Aorta (tissue), 5 donors: Measurements from ENCODE around the gene CHD1. TPM values are rescaled to one million over a fixed set of nuclear protein-coding genes. Genes with fewer than 3 reads are reported as not detected.

Source experiments
- ATAC-seq: fragments of 200-7000 bp; cut with Tn5 transposase; one replicate; pipeline ENCODE4 v1.9.1; 2022; ENCODE audit warnings: moderate library complexity; ENCODE audit not compliant: low FRiP score
- DNase-seq, 2 donors: peaks; one replicate each; pipeline ENCODE4 v3.0.0-alpha.2; 2020
- H3K27ac ChIP-seq, 2 donors: one replicate each; pipeline ENCODE4 v1.5.1; 2013; ENCODE audit warnings: low read length in 2 of 2, mild to moderate bottlenecking in 2 of 2, moderate library complexity in 2 of 2, control low read depth in 1 of 2, inconsistent platforms in 1 of 2, low read depth in 1 of 2
- H3K27me3 ChIP-seq, 2 donors: one replicate each; pipeline ENCODE4 v1.6.1; 2013; ENCODE audit warnings: control low read depth in 1 of 2, low read length in 1 of 2, mild to moderate bottlenecking in 1 of 2, moderate library complexity in 1 of 2; ENCODE audit not compliant: insufficient read depth in 2 of 2, control insufficient read depth in 1 of 2
- H3K36me3 ChIP-seq, 2 donors: one replicate each; pipeline ENCODE4 v1.6.1; 2013; ENCODE audit warnings: control low read depth in 1 of 2, low read length in 1 of 2, mild to moderate bottlenecking in 1 of 2; ENCODE audit not compliant: insufficient read depth in 2 of 2, control insufficient read depth in 1 of 2
- H3K4me1 ChIP-seq, 2 donors: one replicate each; pipeline ENCODE4 v1.6.1; 2013; ENCODE audit warnings: low read length in 2 of 2, control low read depth in 1 of 2, mild to moderate bottlenecking in 1 of 2, moderate library complexity in 1 of 2; ENCODE audit not compliant: insufficient read depth in 2 of 2, control insufficient read depth in 1 of 2
- H3K4me3 ChIP-seq, 2 donors: one replicate each; pipeline ENCODE4 v1.5.1; 2013; ENCODE audit warnings: low read length in 2 of 2, control low read depth in 1 of 2, mild to moderate bottlenecking in 1 of 2
- H3K9me3 ChIP-seq: one replicate; pipeline ENCODE4 v1.6.1; 2013; ENCODE audit warnings: mild to moderate bottlenecking, low read length; ENCODE audit not compliant: control insufficient read depth
- WGBS, 2 donors: extraction: QIAGEN DNeasy Blood & Tissue Kit; methylation state at CpG; one replicate each; pipeline ENCODE4 v1.1.7; 2013; 5-methylcytosine and 5-hydroxymethylcytosine counted together
- intact Hi-C, 2 donors: fragments of 100-400 bp; cut with DNase I; formaldehyde crosslinking; loops; one replicate each; pipeline versions ENCODE4 v1.14.2 to v1.15.0; 2022
- long read RNA-seq, 2 donors: library from polyadenylated mRNA; unstranded; transcript quantifications; one replicate each; pipeline ENCODE4 v2.0.0, GENCODE V29; 2020 to 2021
- polyA plus RNA-seq, 2 donors: library from polyadenylated mRNA; stranded (reverse); fragments of 200-250 nt; gene quantifications; one replicate each; pipeline ENCODE4 v1.2.3, GENCODE V29; 2013
- total RNA-seq, 2 donors: library from RNA; stranded (reverse); fragmentation: NEBNext Ultra II Directional; extraction: Animal tissue kit (Norgen Biotek cat#: 25700); gene quantifications; one replicate each; pipeline ENCODE4 v1.2.1, GENCODE V29; 2021
- donor health status: healthy with polysubstance abuse.
- donor health status: Bipolar disorder and iron deficiency.
- donor health status: DM: no; HTN: no; CAD: no.
- donor health status: DM: no; HTN: no; CAD: no.
- donor health status: DM: yes; HTN: yes; CAD: no.

The CHD1 gene
- total RNA-seq (10 to 100 TPM; 44.1 to 51.8 TPM), polyA plus RNA-seq (10 to 100 TPM in 1 of 2 donors, 1 to 10 TPM in 1; 5.9 to 12.5 TPM)
- long read RNA-seq, donor 1, partial matches to known transcripts = 45 of 50 reads
- long read RNA-seq, donor 1, other reads (novel, unspliced or antisense) = 5 of 50 reads
- long read RNA-seq, donor 2, full-length matches to known transcripts = 3 of 16 reads
- long read RNA-seq, donor 2, partial matches to known transcripts = 10 of 16 reads
- long read RNA-seq, donor 2, other reads (novel, unspliced or antisense) = 3 of 16 reads

- intact Hi-C loops = loop anchor here in 1 of 2 donors (5.0 kb wide), 1 partner anchor 157 kb away; the partner anchor contains the start of gene RGMB
These were observed at the start of gene CHD1 for GRCh38 chr5:98928873-98929709. Gene CHD1, minus strand, starts transcription at chr5:98929007. Its CDS starts 2,621 bp downstream, at chr5:98926386.

DNA sequence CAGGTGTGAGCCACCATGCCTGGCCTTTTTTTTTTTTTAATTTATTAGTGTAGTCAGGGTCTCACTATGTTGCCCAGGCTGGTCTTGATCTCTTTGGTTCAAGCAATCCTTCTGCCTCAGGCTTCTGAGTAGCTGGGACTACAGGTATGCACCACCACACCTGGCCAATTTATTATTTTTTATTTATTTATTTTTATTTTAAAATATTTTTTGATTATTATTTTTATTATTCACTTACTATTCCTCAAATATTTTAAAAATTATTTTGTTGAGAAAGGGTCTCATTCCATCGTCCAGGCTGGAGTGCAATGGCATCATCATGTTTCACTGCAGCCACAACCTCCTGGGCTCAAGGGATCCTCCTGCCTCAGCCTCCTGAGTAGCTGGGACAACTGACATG lies 49.7 kb upstream of the CHD1 start:
- 97 to 100% methylated on average over 1 of the region's 1 CpG for WGBS, 2 donors
- DNase-seq (no peak), ATAC-seq (no peak)
- H3K36me3 ChIP-seq = no peaks in the 10 kb centered on the region
- H3K27me3 ChIP-seq = peaks cover 0 to 2% of the 10 kb centered on the region in 2 donors
- no peak overlapping the region for H3K27ac ChIP-seq
- no peaks in the 10 kb centered on the region for H3K4me1 ChIP-seq
- no peak overlapping the region for H3K4me3 ChIP-seq
- intact Hi-C loops = no loop called here
- no peaks in the 10 kb centered on the region for H3K9me3 ChIP-seq

More at GRCh38 chr5:98928873-98929709, at the start of gene CHD1:
- Histone ChIP-seq H3K27me3 (no peaks in the 10 kb centered on the region), H3K27ac (peak within 1 kb of the TSS; percentile 95 to 98), H3K4me3 (peak within 1 kb of the TSS; percentile 77 to 91), H3K4me1 (no peaks in the 10 kb centered on the region), H3K9me3 (no peaks in the 10 kb centered on the region), H3K36me3 (no peaks in the 10 kb centered on the region)
- 0 to 1% methylated on average over 92 to 101 of the region's 101 CpGs for WGBS, 2 donors
- ATAC-seq (peak; percentile 98), DNase-seq (peak; percentile 97 to 99)

DNA sequence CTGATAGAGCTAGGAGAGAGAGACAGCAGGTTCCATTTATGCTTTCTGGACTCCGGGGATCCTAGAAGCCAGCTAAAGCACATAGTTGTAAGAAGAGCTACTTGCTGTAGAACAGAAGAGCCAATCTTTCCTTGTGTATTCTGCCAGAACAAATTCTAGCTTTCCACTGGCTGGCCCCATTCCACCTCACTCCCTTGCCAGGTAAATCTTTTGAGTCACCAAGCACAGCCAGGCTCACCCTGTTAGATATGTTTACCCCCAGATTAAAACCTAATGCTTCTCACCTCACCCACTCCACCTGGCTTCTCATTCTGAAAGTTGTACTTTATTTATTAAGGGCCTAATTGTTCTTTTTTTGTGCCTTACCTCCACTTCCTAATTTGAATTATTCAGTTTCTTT lies 48.9 kb upstream of the CHD1 start:
- Histone ChIP-seq H3K36me3 (no peaks in the 10 kb centered on the region), H3K27ac (no peak overlapping the region), H3K4me1 (no peaks in the 10 kb centered on the region), H3K9me3 (no peaks in the 10 kb centered on the region), H3K27me3 (peaks cover 0 to 2% of the 10 kb centered on the region in 2 donors), H3K4me3 (no peak overlapping the region)
- DNase-seq = no peak
- WGBS, 2 donors = 35 to 57% methylated on average over 1 of the region's 1 CpG
- intact Hi-C loops = no loop called here
- no peak for ATAC-seq

DNA sequence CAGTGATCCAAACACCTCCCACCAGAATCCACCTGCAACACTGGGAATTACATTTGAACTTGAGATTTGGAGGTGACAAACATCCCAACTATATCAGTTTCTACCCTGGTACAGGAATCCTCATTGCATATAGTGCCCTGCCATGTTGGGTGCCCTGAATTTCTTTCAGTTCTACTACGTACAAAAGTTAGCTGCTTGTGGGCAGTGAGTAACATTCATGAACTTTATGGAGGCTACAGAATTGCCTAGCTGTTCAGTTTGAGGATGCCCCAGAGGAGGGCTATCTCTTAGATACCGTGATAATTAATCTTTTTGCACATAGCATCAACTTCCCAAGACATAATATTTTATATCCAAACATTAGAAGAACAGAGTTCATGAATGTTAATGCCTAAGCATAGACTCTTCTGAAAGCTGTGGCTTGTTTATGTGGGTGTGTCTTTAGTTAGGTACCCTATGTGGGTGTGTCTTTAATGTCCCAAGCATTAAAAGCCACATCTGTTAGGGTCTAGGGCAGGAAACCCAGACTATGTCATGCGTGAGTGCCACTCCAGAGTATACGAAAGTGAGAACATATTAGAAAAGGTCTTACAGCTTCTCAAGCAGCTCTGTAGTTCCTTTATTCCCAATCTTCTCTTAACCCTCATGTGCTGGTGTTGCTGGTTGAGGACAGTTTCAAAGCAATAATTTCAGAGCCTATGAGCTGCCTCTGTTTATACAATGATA lies 47.0 kb upstream of the CHD1 start:
- no peaks in the 10 kb centered on the region for H3K36me3 ChIP-seq
- WGBS, 2 donors = 75 to 78% methylated on average over 4 of the region's 4 CpGs
- H3K9me3 ChIP-seq = peaks cover 1% of the 10 kb centered on the region
- H3K4me3 ChIP-seq = no peak overlapping the region
- H3K27ac ChIP-seq = no peak overlapping the region
- DNase-seq = no peak
- peaks cover 0 to 2% of the 10 kb centered on the region in 2 donors for H3K27me3 ChIP-seq
- intact Hi-C loops = no loop called here
- no peak for ATAC-seq
- H3K4me1 ChIP-seq = no peaks in the 10 kb centered on the region

GRCh38 chr5:98975223-98975622 lies 46.4 kb upstream of the CHD1 start:
- no peak overlapping the region for H3K4me3 ChIP-seq
- intact Hi-C loops = no loop called here
- no peak for DNase-seq
- H3K36me3 ChIP-seq = no peaks in the 10 kb centered on the region
- H3K4me1 ChIP-seq = no peaks in the 10 kb centered on the region
- 86 to 90% methylated on average over 2 of the region's 2 CpGs for whole genome bisulfite sequencing, 2 donors
- peaks cover 1% of the 10 kb centered on the region for H3K9me3 ChIP-seq
- H3K27ac ChIP-seq = no peak overlapping the region
- ATAC-seq = no peak
- peaks cover 0 to 2% of the 10 kb centered on the region in 2 donors for H3K27me3 ChIP-seq

DNA sequence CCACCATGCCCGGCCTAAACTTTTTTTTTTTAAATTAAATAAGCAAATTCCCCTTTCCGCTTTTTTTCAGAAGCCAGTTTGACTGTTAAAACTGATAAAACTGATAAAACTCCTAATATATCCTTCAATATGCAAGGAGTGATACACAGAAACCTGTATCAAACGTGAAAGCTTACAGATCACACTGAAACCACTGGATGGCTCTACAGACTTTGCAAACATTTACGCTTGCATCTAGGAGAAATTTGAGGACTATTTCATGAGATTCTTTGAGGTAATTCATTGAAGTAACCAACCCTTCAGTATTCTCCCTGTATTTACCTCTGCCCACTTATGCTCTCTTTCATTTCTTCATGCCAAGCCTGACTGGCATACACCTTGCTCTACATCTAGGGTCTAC lies 40.6 kb upstream of the CHD1 start:
- Histone ChIP-seq H3K36me3 (no peaks in the 10 kb centered on the region), H3K27me3 (no peaks in the 10 kb centered on the region), H3K27ac (no peak overlapping the region), H3K9me3 (peaks cover 10% of the 10 kb centered on the region), H3K4me3 (no peak overlapping the region), H3K4me1 (no peaks in the 10 kb centered on the region)
- ATAC-seq = no peak
- intact Hi-C loops = no loop called here
- DNase-seq = no peak
- 90 to 92% methylated on average over 4 of the region's 4 CpGs for WGBS, 2 donors

GRCh38 chr5:98968056-98968564 lies 39.3 kb upstream of the CHD1 start:
- H3K27ac ChIP-seq = no peak overlapping the region
- no peaks in the 10 kb centered on the region for H3K27me3 ChIP-seq
- 82 to 84% methylated on average over 4 of the region's 4 CpGs for WGBS, 2 donors
- no peak for ATAC-seq
- no peak for DNase-seq
- H3K9me3 ChIP-seq = peaks cover 10% of the 10 kb centered on the region
- H3K4me3 ChIP-seq = peak overlapping the region in 1 of 2 donors; percentile 14
- H3K4me1 ChIP-seq = no peaks in the 10 kb centered on the region
- no peaks in the 10 kb centered on the region for H3K36me3 ChIP-seq
- intact Hi-C loops = no loop called here

GRCh38 chr5:98965226-98965625 lies 36.4 kb upstream of the CHD1 start:
- H3K9me3 ChIP-seq = peaks cover 9% of the 10 kb centered on the region
- no peak overlapping the region for H3K27ac ChIP-seq
- H3K4me3 ChIP-seq = no peak overlapping the region
- intact Hi-C loops = no loop called here
- no peak for DNase-seq
- H3K36me3 ChIP-seq = no peaks in the 10 kb centered on the region
- no peaks in the 10 kb centered on the region for H3K27me3 ChIP-seq
- WGBS, 2 donors = 92 to 93% methylated on average over 4 of the region's 4 CpGs
- ATAC-seq = no peak
- no peaks in the 10 kb centered on the region for H3K4me1 ChIP-seq
